H1 (cell line): Measurements from ENCODE around the gene PRPH2. TPM values are rescaled to one million over a fixed set of nuclear protein-coding genes. Genes with fewer than 3 reads are reported as not detected.

Experiments
- CTCF ChIA-PET: fragments of 300-600 bp; sonication (Branson Sonifier 250); formaldehyde crosslinking; loops from one replicate; lab custom pipeline; 2021; ENCODE audit not compliant: partially characterized antibody; lab: Charles Lee
- POLR2A ChIA-PET: fragments of 300-600 bp; sonication (Branson Sonifier 250); formaldehyde crosslinking; loops from one replicate; lab custom pipeline; 2021; ENCODE audit warnings: inconsistent platforms; ENCODE audit not compliant: partially characterized antibody; lab: Charles Lee
- DNase-seq, 2 experiments: peaks; one replicate each; pipeline versions ENCODE4 v3.0.0 to v3.0.0-alpha.2; 2010 to 2022; ENCODE audit warnings: low spot score in 2 of 2, low read depth in 1 of 2, mixed read lengths in 1 of 2
- FAIRE-seq: peaks from 2 replicates; lab custom pipeline; 2011; peaks lifted over from hg19 to GRCh38; lab: Jason Lieb, UNC
- H2AFZ ChIP-seq: 2 replicates; pipeline ENCODE4 v1.8.1; 2012; ENCODE audit warnings: low read length, inconsistent platforms
- H2AK5ac ChIP-seq: 2 replicates; pipeline ENCODE4 v1.6.1; 2013; ENCODE audit warnings: low read depth, low read length
- H2BK120ac ChIP-seq: replicated peaks from 2 replicates; pipeline ENCODE3; 2013; ENCODE audit warnings: low read depth, low read length, inconsistent platforms
- H2BK12ac ChIP-seq: 2 replicates; pipeline ENCODE4 v1.6.1; 2013; ENCODE audit warnings: low read depth, low read length
- H2BK15ac ChIP-seq: 2 replicates; pipeline ENCODE4 v1.6.1; 2013; ENCODE audit warnings: low read length
- H2BK20ac ChIP-seq: 2 replicates; pipeline ENCODE4 v1.6.1; 2013; ENCODE audit warnings: low read length
- H2BK5ac ChIP-seq: 2 replicates; pipeline ENCODE4 v1.6.1; 2013; ENCODE audit warnings: low read depth, low read length
- H3K14ac ChIP-seq: 2 replicates; pipeline ENCODE4 v1.6.1; 2013; ENCODE audit warnings: inconsistent platforms; ENCODE audit not compliant: insufficient read length
- H3K18ac ChIP-seq: 2 replicates; pipeline ENCODE4 v1.6.1; 2013; ENCODE audit warnings: low read length; ENCODE audit errors: extremely low read depth
- H3K23ac ChIP-seq: 2 replicates; pipeline ENCODE4 v1.6.1; 2013; ENCODE audit warnings: inconsistent platforms; ENCODE audit not compliant: insufficient read length
- H3K23me2 ChIP-seq: 2 replicates; pipeline ENCODE4 v1.6.1; 2013; ENCODE audit warnings: low read depth, low read length
- H3K27ac ChIP-seq: 2 replicates; pipeline ENCODE4 v1.6.1; 2011; ENCODE audit warnings: low read depth, low read length, inconsistent platforms
- H3K27me3 ChIP-seq, 4 experiments: replicated peaks in 1 of 4; 1 replicate in 1 of 4; 2 replicates in 3 of 4; pipeline versions ENCODE4 v1.6.1 to v1.8.1; 2011 to 2013; ENCODE audit warnings: low read length in 3 of 4, mild to moderate bottlenecking in 3 of 4, inconsistent platforms in 2 of 4, mixed read lengths in 2 of 4, moderate library complexity in 1 of 4; ENCODE audit not compliant: control insufficient read depth in 3 of 4, insufficient read depth in 3 of 4; ENCODE audit errors: extremely low read depth in 1 of 4
- H3K36me3 ChIP-seq, 4 experiments: 2 replicates each; pipeline versions ENCODE4 v1.6.1 to v1.8.1; 2011 to 2013; ENCODE audit warnings: mild to moderate bottlenecking in 4 of 4, low read length in 3 of 4, moderate library complexity in 2 of 4, control low read depth in 1 of 4, inconsistent platforms in 1 of 4; ENCODE audit not compliant: insufficient read depth in 4 of 4, control insufficient read depth in 2 of 4
- H3K4ac ChIP-seq: replicated peaks from 2 replicates; pipeline ENCODE3; 2013; ENCODE audit warnings: low read length, low read depth, mixed read lengths, inconsistent platforms; ENCODE audit not compliant: insufficient read length
- H3K4me1 ChIP-seq, 4 experiments: replicated peaks in 1 of 4; 1 replicate in 1 of 4; 2 replicates in 3 of 4; pipeline versions ENCODE4 v1.6.1 to v1.8.1; 2011 to 2013; ENCODE audit warnings: low read length in 3 of 4, inconsistent platforms in 2 of 4, mixed read lengths in 1 of 4; ENCODE audit not compliant: insufficient read depth in 4 of 4, control insufficient read depth in 3 of 4
- H3K4me2 ChIP-seq, 2 experiments: 2 replicates each; pipeline versions ENCODE4 v1.6.1 to v1.8.1; 2011 to 2013; ENCODE audit warnings: low read depth in 2 of 2, low read length in 2 of 2, control low read depth in 1 of 2, inconsistent platforms in 1 of 2, mild to moderate bottlenecking in 1 of 2; ENCODE audit not compliant: insufficient read depth in 1 of 2
- H3K4me3 ChIP-seq, 4 experiments: fragments of 200-600, 300-600 bp in 1 of 4; sonication (generic), shearing (Covaris generic), sonication (Bioruptor Twin) in 1 of 4; 2 replicates each; pipeline versions ENCODE4 v1.5.1 to v1.8.1; 2011 to 2016; ENCODE audit warnings: low read length in 4 of 4, low read depth in 3 of 4, control low read depth in 2 of 4, inconsistent platforms in 2 of 4, mild to moderate bottlenecking in 2 of 4, mixed read lengths in 1 of 4, moderate library complexity in 1 of 4; ENCODE audit not compliant: insufficient read depth in 2 of 4; ENCODE audit errors: extremely low read depth in 1 of 4
- H3K56ac ChIP-seq: replicated peaks from 2 replicates; pipeline ENCODE3; 2013; ENCODE audit warnings: low read depth, mild to moderate bottlenecking, mixed read lengths, low read length, inconsistent platforms; ENCODE audit not compliant: insufficient read length
- H3K79me1 ChIP-seq: 2 replicates; pipeline ENCODE4 v1.6.1; 2013; ENCODE audit warnings: low read depth, low read length, control low read depth
- H3K79me2 ChIP-seq, 2 experiments: 2 replicates each; pipeline versions ENCODE4 v1.6.1 to v1.8.1; 2012 to 2013; ENCODE audit warnings: low read length in 2 of 2, mild to moderate bottlenecking in 2 of 2, inconsistent platforms in 1 of 2; ENCODE audit not compliant: insufficient read depth in 2 of 2, control insufficient read depth in 1 of 2
- H3K9ac ChIP-seq, 4 experiments: replicated peaks in 1 of 4; 1 replicate in 1 of 4; 2 replicates in 3 of 4; pipeline versions ENCODE4 v1.6.1 to v1.8.1; 2011 to 2013; ENCODE audit warnings: low read depth in 3 of 4, low read length in 3 of 4, control low read depth in 2 of 4, mild to moderate bottlenecking in 2 of 4, moderate library complexity in 2 of 4, inconsistent platforms in 1 of 4; ENCODE audit errors: extremely low read depth in 1 of 4
- H3K9me3 ChIP-seq, 2 experiments: 2 replicates each; pipeline versions ENCODE4 v1.6.1 to v1.8.1; 2012 to 2013; ENCODE audit warnings: mild to moderate bottlenecking in 2 of 2, moderate library complexity in 2 of 2, control low read depth in 1 of 2, inconsistent platforms in 1 of 2, low read depth in 1 of 2, low read length in 1 of 2, mixed read lengths in 1 of 2; ENCODE audit not compliant: insufficient read depth in 2 of 2
- H4K20me1 ChIP-seq, 2 experiments: replicated peaks in 1 of 2; 2 replicates each; pipeline versions ENCODE3 to v1.8.1; 2011 to 2013; ENCODE audit warnings: inconsistent platforms in 2 of 2, low read length in 2 of 2, mild to moderate bottlenecking in 1 of 2; ENCODE audit not compliant: insufficient read depth in 2 of 2, control insufficient read depth in 1 of 2
- H4K5ac ChIP-seq: 2 replicates; pipeline ENCODE4 v1.6.1; 2013; ENCODE audit warnings: low read length, low read depth, mixed read lengths, inconsistent platforms; ENCODE audit not compliant: insufficient read length
- H4K8ac ChIP-seq: 2 replicates; pipeline ENCODE4 v1.8.0; 2013; ENCODE audit warnings: mild to moderate bottlenecking, moderate library complexity, low read length, inconsistent platforms; ENCODE audit not compliant: insufficient read depth; ENCODE audit errors: extremely low read depth
- H4K91ac ChIP-seq: replicated peaks from 2 replicates; pipeline ENCODE3; 2013; ENCODE audit warnings: low read length, mixed read lengths, inconsistent platforms; ENCODE audit not compliant: insufficient read length
- HDAC6 ChIP-seq: IDR thresholded peaks from one replicate; pipeline ENCODE4 v1.7.1; 2012; ENCODE audit warnings: low read depth, mild to moderate bottlenecking, inconsistent platforms, low read length, moderate library complexity
- SP2 ChIP-seq: IDR thresholded peaks from 2 replicates; pipeline ENCODE4 v1.6.1; 2012; ENCODE audit warnings: mild to moderate bottlenecking, low read length, inconsistent platforms
- TAF1 ChIP-seq: IDR thresholded peaks from 2 replicates; pipeline ENCODE4 v1.6.1; 2011; ENCODE audit warnings: mild to moderate bottlenecking, low read depth, low read length
- TBP ChIP-seq: IDR thresholded peaks from 2 replicates; pipeline ENCODE4 v1.6.1; 2011; ENCODE audit warnings: low read depth, low read length, improper control_type of control experiment
- TEAD4 ChIP-seq: IDR thresholded peaks from 2 replicates; pipeline ENCODE4 v1.6.1; 2012; ENCODE audit warnings: low read depth, low read length, inconsistent platforms, mixed read lengths
- WGBS, 2 experiments: shearing (Covaris generic) in 1 of 2; methylation state at CpG; one replicate each; pipeline versions ENCODE4 v1.1.6 to v1.1.7; 2013 to 2015; ENCODE audit warnings: low lambda C conversion rate in 2 of 2, mixed read lengths in 2 of 2, inconsistent platforms in 1 of 2, low coverage in 1 of 2, missing lambda C conversion rate in 1 of 2; ENCODE audit not compliant: insufficient replicate concordance in 2 of 2, insufficient coverage in 1 of 2, insufficient read length in 1 of 2; ENCODE audit errors: extremely low coverage in 1 of 2, missing lambda C conversion rate in 1 of 2; 5-methylcytosine and 5-hydroxymethylcytosine counted together
- polyA plus RNA-seq, 7 experiments: library from polyadenylated mRNA; depleted of rRNA in 3 of 7; stranded (reverse) in 5 of 7; unstranded in 2 of 7; fragments of >200 nt in 5 of 7; fragments of 200-250 nt in 2 of 7; gene quantifications; 1 replicate in 5 of 7; 2 replicates in 1 of 7; 4 replicates in 1 of 7; pipeline versions ENCODE4 v1.2.1 to v1.2.3, GENCODE V29; 2011 to 2013; ENCODE audit warnings: missing spikeins in 2 of 7, mixed read lengths in 2 of 7
- total RNA-seq: library from RNA; stranded (reverse); fragmentation: NEBNext Ultra II Directional; extraction: Animal tissue kit (Norgen Biotek cat#: 25700); gene quantifications from 2 replicates; pipeline ENCODE4 v1.2.1, GENCODE V29; 2021

The PRPH2 gene
- total and polyA plus RNA-seq, 2 of the 8 experiments (the other 6 are each of a cell fraction or from before 2014, with no cell fraction given) = 0.23 to 0.65 TPM

DNA sequence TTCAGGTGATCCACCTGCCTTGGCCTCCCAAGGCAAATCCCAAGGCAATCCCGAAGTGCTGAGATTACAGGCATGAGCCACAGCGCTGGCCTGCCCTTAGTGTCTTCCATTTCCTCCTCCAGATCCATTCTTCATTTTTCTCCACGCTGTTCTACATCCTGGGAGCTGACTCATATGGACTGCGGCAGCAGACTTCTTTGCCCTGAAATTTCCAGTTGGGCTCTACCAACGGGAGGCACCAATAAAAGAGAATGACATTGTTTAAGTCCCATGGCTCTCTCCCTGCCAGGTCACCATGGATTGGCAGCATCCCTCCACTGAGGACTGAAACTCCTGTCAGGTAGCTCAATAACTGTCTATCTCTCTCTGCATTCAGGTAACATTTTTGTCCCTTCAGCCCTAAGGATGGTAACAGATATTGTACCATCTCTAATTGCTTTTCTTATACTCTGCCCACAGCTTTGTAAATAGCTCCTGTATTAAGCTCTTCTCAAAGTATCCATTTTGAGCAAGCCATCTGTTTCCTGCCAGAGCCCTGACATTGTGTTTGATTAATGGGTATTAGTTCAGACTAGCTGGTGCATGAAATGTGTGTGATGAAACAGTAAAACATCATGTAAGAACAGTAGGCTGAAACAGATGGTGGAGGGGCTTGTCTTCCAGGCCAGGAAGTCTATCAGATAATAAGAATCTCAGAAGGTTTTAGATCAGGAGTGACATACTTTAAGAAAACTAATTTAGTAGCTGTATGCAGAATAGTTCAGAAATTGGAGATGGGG lies 19.9 kb upstream of the PRPH2 start:
- Histone ChIP-seq H3K18ac (no peak overlapping the region), H3K79me1 (peaks cover 8% of the 10 kb centered on the region; the same call in 1 of the 2 replicates), H3K56ac (no peak overlapping the region), H3K23me2 (peaks cover 11% of the 10 kb centered on the region), H3K4me1 (peaks cover 0 to 5% (median 3%) of the 10 kb centered on the region in 4 experiments; a peak in 3 of 7 replicates), H3K4ac (no peak overlapping the region), H4K91ac (no peak overlapping the region), H3K79me2 (peaks cover 0 to 21% of the 10 kb centered on the region in 2 experiments; a peak in 3 of 4 replicates), H3K4me2 (no peak overlapping the region), H3K9ac (no peak overlapping the region), H3K36me3 (no peaks in the 10 kb centered on the region), H2AK5ac (no peak overlapping the region), H4K8ac (0 out of 2 replicates have a peak overlapping the region, but pooled peaks have one; percentile 14), H3K9me3 (no peaks in the 10 kb centered on the region), H2AFZ (no peak overlapping the region), H3K14ac (no peak overlapping the region), H2BK5ac (no peak overlapping the region), H4K20me1 (peaks cover 5 to 6% of the 10 kb centered on the region in 2 experiments), H2BK15ac (no peak overlapping the region), H2BK120ac (no peak overlapping the region), H2BK12ac (no peak overlapping the region), H4K5ac (no peak overlapping the region), H3K4me3 (no peak overlapping the region), H3K23ac (no peak overlapping the region), H3K27me3 (no peaks in the 10 kb centered on the region), H2BK20ac (no peak overlapping the region), H3K27ac (no peak overlapping the region)
- FAIRE-seq (no peak), DNase-seq (no peak)
- 96% methylated on average over 5 of the region's 5 CpGs; no CpG with 5 or more reads in 1 of the 2 experiments for WGBS, 2 experiments
- POLR2A ChIA-PET = interaction anchor here (0.8 to 17.0 kb wide), 4 partner anchors 14 to 137 kb away, joined by 3 to 277 read pairs (median 4); partner anchors contain the start of genes BICRAL and RPL7L1
- CTCF ChIA-PET = interaction anchor here (0.6 to 1.4 kb wide), 4 partner anchors 16 to 222 kb away, joined by 3 to 6 read pairs (median 4); no protein-coding TSS in a partner anchor
- TF ChIP-seq TAF1 (no peak), TBP (no peak), HDAC6 (no peak), TEAD4 (no peak), SP2 (no peak)
